Panc1 (cell line): ENCODE results near the gene MINDY4.

Experiments
- CTCF ChIP-seq: fragments of 450-650 bp; IDR thresholded peaks from 2 replicates; pipeline ENCODE4 v1.5.1; 2017; ENCODE audit warnings: mild to moderate bottlenecking
- SIN3A ChIP-seq: IDR thresholded peaks from 2 replicates; pipeline ENCODE4 v1.6.1; 2012; ENCODE audit warnings: low read depth, mild to moderate bottlenecking, low read length, moderate library complexity, borderline replicate concordance; ENCODE audit not compliant: insufficient read depth
- TCF7L2 ChIP-seq: IDR thresholded peaks from 2 replicates; pipeline ENCODE4 v1.6.1; 2011; ENCODE audit warnings: mild to moderate bottlenecking, low read depth, low read length, inconsistent platforms

GRCh38 chr7:30865076-30865475 lies 93.9 kb downstream of the MINDY4 start:
- TF ChIP-seq TCF7L2, result no peak
- no peak for TF ChIP-seq CTCF
- TF ChIP-seq SIN3A, result no peak
